Kidney (tissue), 14 donors: ENCODE results near the gene PIGL. TPM values are rescaled to one million over a fixed set of nuclear protein-coding genes. Genes with fewer than 3 reads are reported as not detected.

Experiments
- DNase-seq, 5 donors: peaks; one replicate each; pipeline ENCODE4 v3.0.0-alpha.2; 2013 to 2020
- FAIRE-seq: peaks from 2 replicates; lab custom pipeline; 2012; peaks lifted over from hg19 to GRCh38; lab: Jason Lieb, UNC
- H3K27ac ChIP-seq, 2 donors: one replicate each; pipeline ENCODE4 v1.7.0; 2013; ENCODE audit warnings: low read depth in 2 of 2, low read length in 2 of 2, inconsistent platforms in 1 of 2
- H3K27me3 ChIP-seq: one replicate; pipeline ENCODE4 v1.7.1; 2013; ENCODE audit warnings: low read length, inconsistent platforms; ENCODE audit not compliant: control insufficient read depth, insufficient read depth
- H3K36me3 ChIP-seq, 3 donors: one replicate each; pipeline versions ENCODE4 v1.7.0 to v1.7.1; 2013; ENCODE audit warnings: low read length in 3 of 3, control low read depth in 1 of 3, inconsistent platforms in 1 of 3; ENCODE audit not compliant: insufficient read depth in 3 of 3, control insufficient read depth in 2 of 3
- H3K4me1 ChIP-seq, 3 donors: one replicate each; pipeline versions ENCODE4 v1.7.0 to v1.7.1; 2013; ENCODE audit warnings: low read length in 3 of 3, inconsistent platforms in 1 of 3, low read depth in 1 of 3; ENCODE audit not compliant: control insufficient read depth in 2 of 3, insufficient read depth in 2 of 3
- H3K4me3 ChIP-seq, 3 donors: one replicate each; pipeline versions ENCODE4 v1.7.0 to v1.8.1; 2013; ENCODE audit warnings: low read length in 3 of 3, control low read depth in 1 of 3, inconsistent platforms in 1 of 3
- H3K9ac ChIP-seq, 3 donors: one replicate each; pipeline versions ENCODE4 v1.7.0 to v1.7.1; 2013; ENCODE audit warnings: low read length in 3 of 3, control low read depth in 1 of 3, inconsistent platforms in 1 of 3
- H3K9me3 ChIP-seq, 3 donors: one replicate each; pipeline versions ENCODE4 v1.7.0 to v1.7.1; 2013; ENCODE audit warnings: low read length in 3 of 3, control low read depth in 1 of 3, inconsistent platforms in 1 of 3; ENCODE audit not compliant: control insufficient read depth in 2 of 3, insufficient read depth in 1 of 3
- intact Hi-C: fragments of 100-400 bp; cut with DNase I; formaldehyde crosslinking; loops from one replicate; pipeline ENCODE4 v1.11.1; 2022
- polyA plus RNA-seq: library from polyadenylated mRNA; stranded (reverse); fragments of 350-450 nt; fragmentation: Illumina TruSeq; extraction: RNeasy Lipid Tissue Mini Kit (QIAGEN cat#74804); gene quantifications from one replicate; pipeline ENCODE4 v1.2.3, GENCODE V29; 2014; ENCODE audit warnings: low read depth, low replicate concordance; ENCODE audit not compliant: insufficient read depth
- total RNA-seq: library from RNA; stranded (reverse); fragmentation: NEBNext Ultra II Directional; extraction: Animal tissue kit (Norgen Biotek cat#: 25700); gene quantifications from one replicate; pipeline ENCODE4 v1.2.1, GENCODE V29; 2021
- TF ChIP-seq, protein P1 (sequence below): IDR thresholded peaks from 3 replicates; pipeline ENCODE4 v1.5.1; 2012; ENCODE audit warnings: mild to moderate bottlenecking, moderate library complexity, borderline replicate concordance; ENCODE audit not compliant: insufficient read depth; ENCODE audit errors: extremely low read depth
- donor health status: control.
- donor health status: control.
- donor health status: control.
- donor health status: control.
- donor health status: control.
- donor health status: DM: yes; HTN: yes; CAD: no.
- donor health status: Normal renal cell carcinoma (clear cell type).

Gene PIGL
- total and polyA plus RNA-seq, 2 donors from 2014 or later = 13.6 to 33.5 TPM

DNA sequence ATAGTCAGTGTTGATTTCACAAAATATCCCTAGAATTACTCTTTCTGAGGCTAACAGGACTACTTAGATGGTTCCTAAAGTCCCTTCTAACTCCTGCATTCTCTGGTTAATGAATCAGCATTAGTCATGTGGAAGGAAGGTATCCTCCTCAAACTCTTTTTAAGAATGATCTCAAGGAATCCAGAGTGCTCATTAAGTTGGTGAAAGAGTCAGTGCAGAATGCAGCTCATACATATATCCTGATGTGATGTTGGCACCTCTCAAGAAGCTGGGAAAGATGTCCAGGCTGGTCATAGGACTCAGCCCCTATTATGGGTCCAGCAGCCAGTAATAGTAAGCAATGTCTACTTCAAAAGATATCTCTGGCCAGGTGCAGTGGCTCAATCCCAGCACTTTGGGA is 65.5 kb downstream of the PIGL start:
- Histone ChIP-seq H3K27me3 (no peaks in the 10 kb centered on the region), H3K36me3 (no peaks in the 10 kb centered on the region), H3K27ac (no peak overlapping the region), H3K9me3 (no peaks in the 10 kb centered on the region), H3K4me3 (no peak overlapping the region), H3K9ac (no peak overlapping the region), H3K4me1 (peaks cover 6 to 15% (median 12%) of the 10 kb centered on the region in 3 donors)
- FAIRE-seq = no peak
- TF ChIP-seq, protein P1, sequence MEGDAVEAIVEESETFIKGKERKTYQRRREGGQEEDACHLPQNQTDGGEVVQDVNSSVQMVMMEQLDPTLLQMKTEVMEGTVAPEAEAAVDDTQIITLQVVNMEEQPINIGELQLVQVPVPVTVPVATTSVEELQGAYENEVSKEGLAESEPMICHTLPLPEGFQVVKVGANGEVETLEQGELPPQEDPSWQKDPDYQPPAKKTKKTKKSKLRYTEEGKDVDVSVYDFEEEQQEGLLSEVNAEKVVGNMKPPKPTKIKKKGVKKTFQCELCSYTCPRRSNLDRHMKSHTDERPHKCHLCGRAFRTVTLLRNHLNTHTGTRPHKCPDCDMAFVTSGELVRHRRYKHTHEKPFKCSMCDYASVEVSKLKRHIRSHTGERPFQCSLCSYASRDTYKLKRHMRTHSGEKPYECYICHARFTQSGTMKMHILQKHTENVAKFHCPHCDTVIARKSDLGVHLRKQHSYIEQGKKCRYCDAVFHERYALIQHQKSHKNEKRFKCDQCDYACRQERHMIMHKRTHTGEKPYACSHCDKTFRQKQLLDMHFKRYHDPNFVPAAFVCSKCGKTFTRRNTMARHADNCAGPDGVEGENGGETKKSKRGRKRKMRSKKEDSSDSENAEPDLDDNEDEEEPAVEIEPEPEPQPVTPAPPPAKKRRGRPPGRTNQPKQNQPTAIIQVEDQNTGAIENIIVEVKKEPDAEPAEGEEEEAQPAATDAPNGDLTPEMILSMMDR = no peak
- intact Hi-C loops = no loop called here
- DNase-seq = no peak

GRCh38 chr17:16283705-16284104 is 66.7 kb downstream of the PIGL start:
- Histone ChIP-seq H3K9ac (no peak overlapping the region), H3K9me3 (no peaks in the 10 kb centered on the region), H3K27ac (no peak overlapping the region), H3K27me3 (no peaks in the 10 kb centered on the region), H3K4me3 (no peak overlapping the region), H3K4me1 (peaks cover 6 to 15% (median 12%) of the 10 kb centered on the region in 3 donors), H3K36me3 (no peaks in the 10 kb centered on the region)
- intact Hi-C loops = no loop called here
- FAIRE-seq (no peak), DNase-seq (no peak)
- TF ChIP-seq, protein P1 = no peak

DNA sequence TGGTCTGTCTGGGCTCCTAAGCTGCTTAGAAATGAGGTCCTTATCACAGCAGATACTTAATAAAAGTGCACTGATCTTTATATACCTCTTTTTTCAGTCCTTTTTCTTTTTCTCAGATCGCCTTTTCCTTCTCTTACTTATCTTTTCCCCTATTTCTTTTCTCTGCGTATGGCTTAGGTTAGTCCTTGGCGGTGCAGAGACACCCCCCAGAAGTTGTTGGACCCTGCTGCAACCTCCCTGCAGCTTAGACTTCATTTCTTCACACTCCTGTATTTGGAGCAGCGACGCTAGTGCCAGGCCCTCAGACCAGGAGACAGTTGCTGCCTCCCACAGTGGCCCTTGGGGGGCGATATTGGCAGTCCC is 68.6 kb downstream of the PIGL start:
- TF ChIP-seq, protein P1 = peak; percentile 42
- Histone ChIP-seq H3K9ac (peak overlapping the region in 2 of 3 donors; percentile 27 to 28), H3K4me1 (peaks cover 6 to 15% (median 12%) of the 10 kb centered on the region in 3 donors), H3K4me3 (peak overlapping the region in 1 of 3 donors; percentile 2), H3K27me3 (no peaks in the 10 kb centered on the region), H3K27ac (peak overlapping the region; percentile 92 to 94), H3K36me3 (no peaks in the 10 kb centered on the region), H3K9me3 (no peaks in the 10 kb centered on the region)
- FAIRE-seq (no peak), DNase-seq (no peak)
- intact Hi-C loops = no loop called here
